Activated CD4-positive, alpha-beta T cell treated with anti-CD3 and anti-CD28 coated beads for 4 hours (primary cell): ENCODE data around the gene ZNF622.
A peak's percentile ranks its signal among the peaks of the same experiment; 100 is the strongest.

Source experiments
- DNase-seq, 2 donors: peaks; one replicate each; pipeline ENCODE4 v3.0.0-alpha.2; 2020

The ZNF622 gene, protein sequence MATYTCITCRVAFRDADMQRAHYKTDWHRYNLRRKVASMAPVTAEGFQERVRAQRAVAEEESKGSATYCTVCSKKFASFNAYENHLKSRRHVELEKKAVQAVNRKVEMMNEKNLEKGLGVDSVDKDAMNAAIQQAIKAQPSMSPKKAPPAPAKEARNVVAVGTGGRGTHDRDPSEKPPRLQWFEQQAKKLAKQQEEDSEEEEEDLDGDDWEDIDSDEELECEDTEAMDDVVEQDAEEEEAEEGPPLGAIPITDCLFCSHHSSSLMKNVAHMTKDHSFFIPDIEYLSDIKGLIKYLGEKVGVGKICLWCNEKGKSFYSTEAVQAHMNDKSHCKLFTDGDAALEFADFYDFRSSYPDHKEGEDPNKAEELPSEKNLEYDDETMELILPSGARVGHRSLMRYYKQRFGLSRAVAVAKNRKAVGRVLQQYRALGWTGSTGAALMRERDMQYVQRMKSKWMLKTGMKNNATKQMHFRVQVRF

DNA sequence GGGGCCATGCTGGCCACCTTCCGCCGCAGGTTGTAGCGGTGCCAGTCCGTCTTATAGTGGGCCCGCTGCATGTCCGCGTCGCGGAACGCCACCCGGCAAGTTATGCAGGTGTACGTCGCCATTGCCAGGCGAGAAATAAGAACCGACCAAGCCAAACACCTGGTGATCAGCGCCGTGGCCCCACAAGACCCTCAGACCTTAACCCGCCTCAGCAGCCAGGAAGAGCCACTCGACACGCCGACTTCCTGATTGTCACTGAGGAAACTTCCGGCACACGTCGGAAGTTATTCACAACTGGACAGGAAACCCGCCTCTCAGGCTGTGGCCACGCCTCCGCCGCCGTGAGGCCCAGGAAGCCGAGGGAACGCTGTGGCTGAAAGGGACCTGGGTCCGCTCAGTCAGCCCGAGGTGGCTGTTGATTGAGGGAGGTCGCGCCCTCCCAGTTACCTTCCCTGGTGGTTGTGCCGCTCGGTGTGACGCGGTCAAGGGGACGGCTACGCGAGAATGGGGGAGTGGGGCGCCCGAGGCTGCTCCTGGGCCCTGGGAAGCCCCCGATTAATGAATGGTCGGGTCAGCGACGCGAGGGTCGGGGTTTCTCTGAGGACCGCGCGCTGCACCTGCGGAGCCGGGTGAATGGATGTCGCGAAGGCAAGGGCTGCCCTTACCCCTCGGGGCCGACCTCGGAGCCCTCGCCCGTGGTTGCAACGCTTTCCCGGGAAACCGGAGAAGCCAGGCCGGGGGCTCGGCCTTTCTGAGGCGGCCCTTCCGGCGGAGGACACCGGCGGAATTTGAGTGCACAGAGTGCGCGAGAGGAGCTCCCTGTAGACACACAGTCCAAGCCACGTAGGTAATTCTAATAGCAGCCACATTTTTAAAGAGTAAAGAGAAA, at the start of gene ZNF622:
ZNF622 (minus strand) TSS at position 257 of the 889 bp plus-strand sequence; CDS start at position 122, 135 bp downstream.
- DNase-seq: peak; percentile 83 to 85

DNA sequence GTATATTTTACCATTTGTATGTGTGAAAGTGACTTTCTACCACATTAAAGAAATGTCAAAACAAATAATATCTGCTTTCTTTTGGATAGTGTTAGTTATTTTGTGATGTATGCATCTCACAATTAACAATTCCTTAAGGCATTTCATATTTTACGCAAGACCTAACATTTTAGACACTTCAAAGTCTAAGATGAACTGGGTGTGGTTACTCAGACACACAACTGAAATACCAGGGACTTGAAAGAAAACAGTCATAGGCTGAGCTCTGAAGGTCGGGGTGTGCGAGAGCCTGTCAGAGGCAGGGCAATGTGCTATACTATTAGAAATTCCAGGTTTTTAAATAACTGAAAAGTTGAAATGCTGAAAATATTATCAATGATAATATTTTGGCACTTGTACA, 44.5 kb upstream of the ZNF622 start:
- DNase-seq: no peak

DNA sequence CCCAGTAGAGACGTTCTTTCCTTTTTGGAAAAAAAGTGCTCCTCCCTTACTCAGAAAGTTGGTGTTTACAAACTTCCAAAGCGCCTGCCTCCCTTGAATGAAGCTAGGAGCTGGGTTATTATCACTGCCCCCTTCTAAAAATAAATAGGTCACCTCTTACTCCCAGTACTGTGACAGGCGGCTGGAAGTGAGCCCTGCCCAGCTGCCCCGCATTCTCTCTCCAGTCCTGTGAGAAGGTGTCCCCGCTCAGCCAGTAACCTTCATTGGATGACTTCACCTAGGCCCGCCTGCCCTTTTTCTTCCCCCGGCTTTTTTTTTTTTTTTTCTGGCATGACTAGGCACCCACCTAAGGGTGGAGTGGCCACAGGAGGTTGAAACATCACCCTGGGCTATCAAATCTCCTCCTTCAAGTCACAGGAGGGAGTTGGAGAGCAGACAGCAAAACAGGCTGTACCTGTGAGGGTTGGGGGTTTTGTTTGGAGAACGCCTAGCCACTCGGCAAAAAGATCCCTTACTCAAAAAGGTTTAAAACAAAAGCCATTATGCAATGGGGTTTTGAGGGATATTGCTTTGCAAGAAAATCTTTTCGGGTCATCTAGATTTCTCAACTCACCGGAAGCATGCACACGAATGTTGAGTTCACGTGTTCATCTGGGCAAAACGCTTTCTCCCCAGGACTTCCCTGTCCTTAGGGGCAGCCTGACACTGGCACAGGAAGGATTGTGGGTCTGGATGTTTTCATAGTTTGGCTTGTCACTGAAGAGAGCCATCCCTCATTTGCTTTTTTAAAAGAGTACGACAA, 43.3 kb upstream of the ZNF622 start:
- no peak for DNase-seq

DNA sequence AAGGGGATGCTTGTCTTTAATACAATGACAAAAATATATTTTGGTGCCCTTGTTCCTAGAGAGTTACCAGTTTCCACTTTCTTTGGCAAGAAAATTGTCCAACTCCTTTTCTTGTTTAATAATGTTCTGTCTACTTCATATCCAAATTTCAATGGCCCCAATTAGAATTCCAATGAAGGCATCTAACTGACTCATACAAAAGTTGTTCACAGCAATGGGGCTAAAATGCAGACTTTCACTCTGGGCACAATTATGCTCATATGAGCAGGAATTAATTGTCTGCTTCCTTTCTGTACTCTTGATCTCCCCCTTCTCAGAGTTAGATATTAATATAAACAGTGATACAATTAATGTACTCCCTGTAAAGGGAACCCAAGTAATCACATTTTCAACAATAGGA, 42.1 kb upstream of the ZNF622 start:
- DNase-seq: no peak

DNA sequence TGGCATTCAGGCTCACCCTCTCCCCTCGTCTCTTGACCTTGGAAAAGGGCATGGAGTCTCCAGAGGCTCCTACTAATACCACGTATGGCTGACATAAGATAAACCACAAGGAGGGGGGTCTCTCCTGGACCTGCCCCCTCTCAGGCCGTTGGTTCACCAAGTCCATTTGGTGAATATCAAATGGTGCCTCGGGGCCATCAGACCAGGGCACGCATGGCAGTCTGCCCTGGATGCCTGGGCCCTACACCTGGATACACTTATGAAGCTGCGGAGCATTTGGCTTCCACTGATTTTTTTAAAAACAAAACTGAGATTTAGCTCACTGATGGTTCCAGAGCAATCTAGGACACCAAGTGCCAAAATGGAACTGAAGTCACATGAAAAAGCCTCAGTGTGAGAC, 40.3 kb upstream of the ZNF622 start:
- DNase-seq: no peak

DNA sequence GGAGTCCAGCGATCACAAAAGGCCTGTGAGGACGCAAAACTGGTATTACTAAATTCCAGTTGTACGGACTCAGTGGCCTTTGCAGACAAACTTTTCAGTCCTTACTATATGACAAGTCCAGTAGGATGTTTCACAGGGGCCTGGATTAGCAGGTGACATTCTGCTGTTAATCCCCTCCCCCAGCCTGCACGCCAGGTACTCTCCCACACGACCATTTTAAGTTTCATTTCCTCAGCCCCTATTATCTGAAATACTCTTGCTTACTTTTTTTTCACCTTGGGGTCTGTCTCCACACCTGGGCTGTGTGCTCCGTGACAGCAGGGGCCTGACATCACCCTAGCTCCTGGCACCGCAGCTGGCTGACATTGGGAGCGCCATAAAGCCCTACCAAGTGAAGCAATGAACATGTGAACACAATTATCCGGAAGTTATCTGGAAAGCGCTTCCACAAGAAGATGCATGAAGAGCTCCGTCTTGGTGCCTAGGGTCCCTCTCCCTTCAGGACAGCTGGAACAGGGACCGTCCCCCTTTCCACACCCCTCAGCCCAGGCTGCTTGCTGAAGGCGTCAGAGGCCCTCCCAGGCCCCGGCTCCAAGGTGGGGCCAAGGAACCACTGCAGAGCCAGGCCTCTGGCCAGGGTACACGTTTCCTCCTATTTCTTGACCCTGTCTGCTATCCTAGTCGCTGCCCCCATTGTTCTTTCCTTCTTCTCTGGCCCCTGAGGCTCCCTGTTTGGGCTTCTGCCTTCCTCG, 39.7 kb upstream of the ZNF622 start:
- no peak for DNase-seq

DNA sequence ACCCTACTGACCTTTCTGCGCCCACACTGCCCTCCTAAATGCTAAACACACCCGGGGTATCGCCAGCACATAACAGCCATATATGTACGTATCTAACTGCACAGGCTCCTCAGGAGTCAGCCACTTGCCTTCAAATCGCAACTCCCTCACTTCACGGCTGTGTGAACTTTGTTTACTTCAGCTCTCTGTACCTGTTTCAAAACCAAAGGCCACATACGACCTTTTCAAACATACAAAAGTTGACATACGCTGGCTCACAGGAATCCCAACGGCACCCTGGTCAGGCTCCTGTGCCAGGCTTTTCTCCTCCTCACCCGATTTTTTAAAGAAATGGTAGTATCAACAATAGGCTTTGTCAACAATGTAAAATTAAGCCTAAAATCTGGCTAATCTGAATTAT, 39.0 kb upstream of the ZNF622 start:
- no peak for DNase-seq

DNA sequence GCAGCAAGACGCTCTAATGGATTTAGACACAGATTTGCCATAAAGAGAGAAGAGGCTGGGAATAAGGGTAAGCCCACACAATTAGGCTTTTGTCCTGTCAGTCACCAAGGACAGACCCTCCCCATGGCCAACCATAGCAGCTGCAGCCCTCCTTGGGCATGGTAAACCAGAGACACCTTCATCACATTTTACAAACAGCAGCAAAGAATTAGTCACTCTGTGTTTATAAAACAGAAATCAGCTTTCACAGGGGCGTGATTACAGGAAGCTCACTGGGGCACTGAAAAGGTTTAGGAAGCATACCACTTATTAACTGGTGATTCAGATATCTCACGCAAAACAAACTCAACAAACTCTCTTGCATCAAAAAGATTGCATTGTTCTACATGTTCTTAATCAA, 37.3 kb upstream of the ZNF622 start:
- DNase-seq: no peak

DNA sequence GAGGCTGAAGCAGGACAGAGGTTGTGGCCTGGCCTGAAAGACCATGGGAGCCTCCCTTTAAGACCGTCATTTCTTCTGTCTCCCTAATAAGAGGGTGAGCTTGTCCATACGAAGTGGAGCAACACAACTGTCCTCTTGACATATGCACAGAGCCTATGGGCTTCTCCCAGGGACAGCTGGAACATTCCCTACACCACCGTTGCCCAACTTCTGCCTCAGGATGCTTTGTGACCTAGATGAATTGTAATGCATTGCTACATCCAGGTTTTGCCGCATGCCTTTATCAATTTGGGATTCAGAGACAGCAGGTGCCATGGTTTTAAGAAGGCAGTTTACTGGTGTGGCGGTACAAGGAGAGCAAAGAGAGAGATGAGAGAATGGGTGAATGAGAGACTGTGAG, 34.4 kb upstream of the ZNF622 start:
- no peak for DNase-seq

DNA sequence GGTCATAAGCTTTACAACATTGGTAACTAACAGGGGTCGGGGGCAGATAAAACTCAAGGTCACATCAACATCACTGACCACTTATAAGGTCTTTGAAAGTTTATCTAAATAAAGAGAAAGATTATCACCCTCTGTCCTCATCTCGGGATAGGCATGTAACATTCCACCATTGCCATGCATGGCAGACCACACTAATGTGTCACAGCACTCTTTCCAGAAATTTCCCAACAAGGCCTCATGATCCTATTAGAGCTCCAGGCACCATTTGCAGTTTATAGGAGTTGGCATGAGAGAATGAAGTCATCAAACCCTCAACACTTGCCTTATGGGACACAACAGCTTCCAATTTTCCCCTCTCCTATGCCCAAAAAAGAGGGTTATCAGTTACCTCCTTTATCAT, 31.9 kb upstream of the ZNF622 start:
- DNase-seq: no peak

DNA sequence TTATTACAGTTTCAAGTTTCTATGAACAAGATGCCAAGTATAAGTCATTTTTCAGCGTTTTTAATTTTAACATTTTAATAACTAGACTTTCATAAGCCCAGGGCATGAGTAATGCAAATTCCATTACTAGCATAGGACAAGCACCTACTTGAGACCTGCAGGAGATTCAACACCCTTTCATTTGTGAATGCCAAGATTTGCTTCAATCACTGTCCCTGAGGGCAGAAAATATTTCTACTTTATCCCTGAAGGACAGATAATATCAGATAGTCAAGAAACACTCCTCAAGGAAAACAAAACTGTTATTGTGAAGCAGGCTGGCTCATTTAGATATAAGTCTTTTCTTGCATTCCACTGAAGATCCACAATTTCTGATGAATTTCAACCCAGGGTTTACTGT, 27.7 kb upstream of the ZNF622 start:
- DNase-seq: no peak

DNA sequence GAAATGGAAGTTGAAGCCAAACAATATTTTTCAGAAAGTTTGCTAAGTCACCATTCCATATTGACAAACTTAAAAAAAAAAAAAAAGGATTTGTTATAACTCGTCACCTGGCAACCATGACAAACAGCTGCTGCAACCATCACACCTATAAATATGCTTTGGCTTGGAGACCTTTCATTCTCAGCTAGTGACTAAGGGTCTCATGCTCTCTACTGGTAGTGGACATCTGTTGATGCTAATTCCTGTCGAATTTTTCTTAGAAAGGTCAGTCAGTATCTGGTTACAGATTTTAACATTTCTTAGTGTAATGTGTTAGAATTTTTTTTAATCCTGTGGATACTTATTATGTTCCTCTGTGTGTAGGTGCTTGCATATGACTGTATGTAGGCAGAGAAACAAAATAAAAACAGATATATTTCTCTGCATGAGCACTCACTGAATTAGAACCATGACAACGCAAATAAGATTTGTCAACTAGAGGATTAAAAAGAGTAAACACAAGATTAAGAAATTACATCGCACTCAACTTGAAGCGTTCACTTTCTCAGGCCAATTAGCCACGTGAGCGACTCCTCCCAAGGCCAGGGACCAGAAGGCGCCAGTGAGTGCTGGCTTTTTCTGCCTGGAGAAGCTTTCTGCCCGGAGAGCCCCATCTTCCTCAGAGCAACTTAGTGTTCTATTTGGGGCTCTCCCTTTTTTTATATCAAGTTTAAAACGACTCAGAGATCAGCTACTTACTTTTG, 27.0 kb upstream of the ZNF622 start:
- DNase-seq: no peak

DNA sequence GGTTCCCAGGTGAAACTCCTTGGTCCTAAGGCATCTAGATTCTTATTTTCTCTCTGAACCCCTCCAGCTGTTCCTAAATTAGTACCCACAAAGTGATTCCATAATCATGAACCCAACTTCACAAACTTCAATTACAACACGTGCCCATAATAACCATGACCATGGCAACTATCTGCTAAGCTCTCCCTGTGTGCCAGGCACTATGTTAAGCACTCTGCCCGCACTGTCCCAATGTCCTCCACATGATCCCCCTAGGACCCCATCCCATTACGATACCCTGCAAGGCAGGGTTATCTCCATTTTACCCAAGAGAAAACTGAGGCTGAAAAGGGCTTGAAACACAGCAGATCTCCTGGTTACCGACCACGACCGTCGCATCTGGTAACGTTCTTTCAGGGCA, 25.3 kb upstream of the ZNF622 start:
- no peak for DNase-seq

DNA sequence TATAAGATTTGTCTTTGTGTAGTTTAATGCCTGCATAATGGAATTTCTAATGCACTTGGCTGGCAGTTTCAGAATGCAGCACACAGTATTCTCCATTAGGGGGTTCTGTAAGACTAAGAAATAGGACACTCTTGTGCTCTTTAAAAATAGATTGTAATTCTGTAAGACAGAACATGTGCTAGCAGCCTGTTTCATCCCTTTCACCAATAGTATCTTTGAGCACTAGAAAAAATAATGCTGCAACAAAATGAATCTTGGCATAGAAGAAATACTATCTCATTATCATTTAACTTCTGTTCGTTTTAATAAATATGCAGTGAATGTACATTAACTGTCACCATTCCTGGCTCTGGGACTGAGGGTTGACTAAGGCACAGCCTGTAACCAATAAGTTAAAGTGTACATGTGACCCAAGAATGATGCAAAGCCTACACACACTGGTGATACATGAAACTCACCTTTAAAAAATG, 23.8 kb upstream of the ZNF622 start:
- DNase-seq: no peak

DNA sequence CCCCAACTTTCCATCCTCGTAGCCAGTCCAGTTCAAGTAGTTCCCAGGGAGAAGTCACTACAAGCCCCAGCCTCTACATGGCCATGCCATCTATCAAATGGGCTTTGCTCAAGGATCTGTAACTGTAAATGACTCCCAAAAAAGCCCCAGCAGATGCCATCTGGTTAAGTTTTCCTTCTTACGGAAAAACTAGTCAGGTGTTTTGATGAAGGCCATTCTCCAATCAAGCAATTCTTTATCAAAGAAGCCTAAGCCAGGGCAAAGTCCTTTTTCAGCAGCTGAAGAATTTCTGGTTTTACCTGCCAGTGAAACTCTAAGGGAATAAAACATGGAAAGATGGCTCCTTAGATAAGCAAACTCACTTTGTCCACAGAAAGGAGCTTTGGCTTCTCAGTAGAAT, 21.9 kb upstream of the ZNF622 start:
- DNase-seq: no peak

DNA sequence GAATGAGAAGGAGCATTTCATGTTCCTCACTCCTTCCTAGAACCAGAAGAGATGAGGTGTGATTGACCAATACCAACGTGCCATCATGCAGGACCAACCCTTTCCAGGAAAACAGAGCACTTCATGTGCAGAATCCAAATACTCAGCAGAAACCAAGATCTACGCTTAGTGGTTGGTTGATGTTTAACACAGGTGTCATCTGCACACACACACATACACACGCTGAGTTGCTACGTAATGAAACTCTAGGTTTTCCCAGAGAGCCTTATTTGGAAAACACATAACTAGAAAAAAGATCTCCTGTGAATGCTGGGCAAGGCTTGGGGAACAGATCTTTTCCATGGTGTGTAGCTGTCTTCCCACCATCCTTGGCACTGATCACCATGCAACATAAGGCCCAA, 21.1 kb upstream of the ZNF622 start:
- DNase-seq: no peak

DNA sequence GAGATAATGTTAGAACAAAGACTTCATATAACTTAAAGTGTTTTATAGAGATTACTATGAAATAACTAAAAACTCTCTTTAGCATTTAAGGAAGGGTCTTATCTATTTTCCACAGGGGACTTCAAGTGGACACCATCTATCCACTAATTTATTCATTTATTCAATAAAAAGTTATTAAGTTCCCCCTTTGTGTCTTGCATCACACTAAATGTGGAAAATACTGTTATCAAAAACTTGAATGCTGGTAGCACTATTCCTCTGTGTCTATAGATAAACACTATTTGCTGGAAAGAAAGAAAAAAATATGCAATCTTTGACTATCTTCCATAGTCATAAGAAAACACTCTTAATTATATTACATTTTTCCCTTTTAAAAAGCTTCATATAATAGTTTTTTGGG, 20.1 kb upstream of the ZNF622 start:
- DNase-seq: no peak

DNA sequence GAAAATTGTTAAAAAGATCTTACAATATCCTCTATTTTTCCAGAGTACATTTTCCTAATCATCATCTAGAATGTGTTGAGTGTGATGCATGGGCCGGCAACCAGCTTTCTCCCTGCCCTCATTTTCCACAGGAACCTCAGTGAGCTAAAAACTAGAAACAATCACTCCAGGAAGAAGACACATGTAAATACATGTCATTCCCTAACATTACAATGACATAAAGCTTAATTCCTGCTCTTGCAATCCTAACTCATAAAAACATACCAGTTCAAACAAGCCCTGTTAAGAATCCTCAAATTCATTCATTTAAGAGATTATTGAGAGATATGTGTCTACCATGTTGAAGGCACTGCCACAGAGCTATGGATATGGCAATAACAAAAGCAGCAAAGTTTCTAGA, 18.5 kb upstream of the ZNF622 start:
- DNase-seq: no peak

DNA sequence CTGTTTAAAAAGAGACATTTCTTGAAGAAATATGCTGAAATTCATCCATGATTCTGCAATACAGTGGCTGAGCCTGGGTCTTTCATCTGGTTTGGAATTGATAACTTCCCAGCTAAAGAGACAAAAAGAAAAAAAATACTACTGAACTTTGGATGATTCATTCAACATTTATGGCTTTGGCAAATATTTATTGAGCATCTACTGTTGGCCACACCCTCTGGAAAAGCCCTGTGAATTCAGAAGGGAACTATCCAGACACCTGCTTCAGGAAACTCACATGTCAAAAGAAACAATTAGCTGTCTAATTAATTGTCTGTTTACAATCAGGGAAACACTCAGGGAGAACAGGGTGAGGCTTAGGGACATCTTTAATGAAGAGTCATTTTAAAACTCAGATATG, 17.8 kb upstream of the ZNF622 start:
- DNase-seq: no peak

DNA sequence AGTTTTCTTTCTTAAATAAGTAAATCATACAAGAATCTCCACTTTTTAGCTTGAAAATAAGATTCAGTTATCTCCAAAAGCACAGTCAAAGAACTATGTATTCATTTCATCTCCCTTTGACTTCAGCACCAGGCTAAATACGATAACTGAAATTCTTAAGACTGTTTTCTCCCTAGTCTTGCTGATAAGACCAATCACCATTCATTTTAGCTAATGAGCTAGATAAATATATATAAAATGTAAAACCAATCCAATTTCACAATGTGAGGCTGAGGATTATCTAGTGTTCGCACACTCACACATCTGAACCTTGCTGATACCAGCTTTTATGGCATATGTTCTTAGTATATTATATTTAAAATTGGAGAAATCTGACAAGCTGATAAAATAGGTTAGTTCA, 17.3 kb upstream of the ZNF622 start:
- no peak for DNase-seq

DNA sequence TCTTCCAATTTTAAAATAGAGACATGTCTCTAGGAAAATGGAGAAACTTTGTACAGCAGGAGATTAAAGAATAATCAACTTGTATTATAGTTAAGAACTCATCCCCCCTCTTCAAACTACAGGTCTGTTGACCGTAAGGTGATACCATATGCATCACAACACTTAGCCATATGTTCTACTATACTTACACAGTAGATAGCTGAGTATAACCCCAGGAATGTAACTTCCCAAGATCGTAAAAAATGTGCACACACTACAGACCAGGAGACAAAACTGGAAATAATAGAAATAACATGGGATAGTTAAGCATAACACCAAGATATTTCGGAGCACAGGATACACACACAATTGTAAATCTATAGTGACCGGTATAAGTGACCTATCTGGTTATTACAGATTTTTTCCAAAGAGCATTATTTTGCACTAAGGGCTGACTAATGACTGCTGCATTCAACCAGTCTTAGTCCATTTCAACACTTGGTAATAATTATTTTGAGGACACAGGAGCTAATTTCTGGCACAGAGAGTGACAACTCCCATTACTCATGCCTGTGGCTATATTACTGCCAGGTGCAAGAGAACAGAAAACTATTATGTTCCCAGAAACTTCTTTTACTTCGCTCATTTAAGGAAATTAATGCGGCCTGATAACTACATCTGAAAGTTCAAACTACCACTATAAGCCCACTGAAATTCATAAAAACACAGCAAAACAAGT, 15.4 kb upstream of the ZNF622 start:
- DNase-seq: no peak
